Ishikawa (cell line): ENCODE results near the gene PAFAH1B2.

Experiments
- EP300 ChIP-seq: IDR thresholded peaks from 2 replicates; pipeline ENCODE4 v1.6.1; 2012; ENCODE audit warnings: borderline replicate concordance
- NFIC ChIP-seq: IDR thresholded peaks from 2 replicates; pipeline ENCODE4 v1.6.1; 2012
- RAD21 ChIP-seq: IDR thresholded peaks from 2 replicates; pipeline ENCODE4 v1.6.1; 2012; ENCODE audit warnings: low read depth
- TCF12 ChIP-seq: IDR thresholded peaks from 2 replicates; pipeline ENCODE4 v1.6.1; 2012; ENCODE audit warnings: low read depth
- YY1 ChIP-seq: IDR thresholded peaks from 2 replicates; pipeline ENCODE4 v1.6.1; 2012; ENCODE audit warnings: low read depth
- ZBTB7A ChIP-seq: IDR thresholded peaks from 2 replicates; pipeline ENCODE4 v1.6.1; 2012; ENCODE audit warnings: low read depth
- TF ChIP-seq, protein P1 (sequence below): IDR thresholded peaks from 2 replicates; pipeline ENCODE4 v1.6.1; 2012

DNA sequence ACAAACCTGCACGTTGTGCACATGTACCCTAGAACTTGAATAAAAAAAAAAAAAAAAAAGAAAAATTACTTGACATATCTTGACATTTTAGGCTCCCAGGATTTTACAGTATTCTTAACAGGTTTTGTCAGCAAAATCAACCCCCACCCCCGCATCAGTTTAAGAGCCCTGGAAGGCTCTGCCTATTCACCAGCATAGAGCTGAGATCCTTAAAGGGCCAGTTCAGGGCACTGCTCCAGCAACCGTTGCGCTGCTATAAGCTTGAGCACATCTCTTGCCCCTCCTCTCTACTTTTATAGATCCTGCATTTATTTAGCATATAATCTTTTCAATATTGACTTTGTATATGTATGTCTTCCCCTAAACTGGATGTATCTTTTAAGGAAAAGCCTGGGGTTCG is 697 bp upstream of the PAFAH1B2 start:
- TF ChIP-seq NFIC, result no peak
- TF ChIP-seq, protein P1, sequence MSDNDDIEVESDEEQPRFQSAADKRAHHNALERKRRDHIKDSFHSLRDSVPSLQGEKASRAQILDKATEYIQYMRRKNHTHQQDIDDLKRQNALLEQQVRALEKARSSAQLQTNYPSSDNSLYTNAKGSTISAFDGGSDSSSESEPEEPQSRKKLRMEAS, result no peak
- TF ChIP-seq ZBTB7A, result no peak
- TF ChIP-seq EP300, result no peak
- no peak for TF ChIP-seq YY1
- TF ChIP-seq RAD21, result no peak
- TF ChIP-seq TCF12, result no peak
